GM18907 (cell line): ENCODE results near the gene ITPR1.

Experiments
- ATAC-seq: cut with Tn5 transposase; IDR thresholded peaks from one replicate; pipeline ENCODE4 v1.9.1; 2021; ENCODE audit warnings: mild to moderate bottlenecking, moderate library complexity; ENCODE audit not compliant: unreplicated experiment

Gene ITPR1

GRCh38 chr3:4711680-4711992, 218.5 kb downstream of the ITPR1 start:
- peak; percentile 27 for ATAC-seq

DNA sequence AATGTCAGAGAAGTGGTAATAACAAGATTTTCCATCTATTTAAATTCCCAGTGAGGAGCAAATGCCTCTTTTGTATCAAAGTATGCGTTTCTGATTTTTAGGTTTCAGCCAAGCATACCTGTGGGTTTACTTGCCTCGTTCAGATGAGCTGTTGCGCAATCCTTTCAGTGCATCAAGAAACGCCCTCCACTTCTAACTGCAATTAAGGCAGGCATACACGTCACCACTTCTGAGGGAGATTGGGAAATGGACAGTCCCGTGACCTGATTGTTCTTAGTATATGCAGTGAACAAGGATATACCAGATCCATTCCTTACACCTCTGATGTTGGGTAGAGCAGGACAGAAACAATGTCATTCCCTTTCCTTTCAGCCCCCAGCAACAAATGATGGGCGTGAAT, 219.0 kb downstream of the ITPR1 start:
- no peak for ATAC-seq

GRCh38 chr3:4714045-4714444, 220.9 kb downstream of the ITPR1 start:
- no peak for ATAC-seq

DNA sequence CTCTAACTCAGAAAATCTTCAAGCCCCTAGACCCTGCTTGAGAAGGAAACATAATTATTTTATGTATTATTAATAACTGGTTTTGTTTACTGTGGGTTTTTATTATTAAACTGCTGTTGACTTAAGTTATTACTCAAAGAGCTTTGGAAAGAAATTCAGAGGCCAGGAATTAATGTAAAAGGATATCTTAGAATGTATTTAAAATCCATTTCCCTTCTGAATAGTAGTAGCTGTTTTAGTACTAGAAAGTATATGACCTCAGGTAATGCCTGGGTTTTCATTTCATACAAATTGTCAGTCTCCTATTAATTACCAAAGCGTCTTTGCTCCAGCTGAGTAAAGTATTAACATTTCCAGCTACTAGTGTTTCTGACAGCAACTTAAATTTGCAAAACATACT, 223.1 kb downstream of the ITPR1 start:
- ATAC-seq = no peak

- ATAC-seq = no peak
Observed at GRCh38 chr3:4716706-4717362, 223.7 kb downstream of the ITPR1 start.

DNA sequence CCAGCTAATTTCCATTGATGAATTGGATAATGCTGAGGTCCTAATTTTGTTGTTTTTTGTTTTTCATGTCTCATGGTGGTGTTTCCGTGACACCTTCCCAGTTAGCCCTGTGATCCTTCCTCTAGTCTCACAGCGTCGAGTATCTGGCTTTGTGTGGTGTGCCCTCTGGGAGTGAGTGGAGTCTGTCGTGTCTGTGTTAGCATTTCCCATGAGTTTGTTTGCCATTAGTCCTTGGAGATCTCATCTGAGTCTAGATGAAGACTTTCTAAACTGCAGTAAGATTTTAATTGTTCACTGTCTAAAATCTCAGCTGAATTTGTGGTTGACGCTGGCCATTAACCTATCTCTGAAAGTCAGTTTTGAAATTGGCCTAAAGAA, 224.2 kb downstream of the ITPR1 start:
- no peak for ATAC-seq

DNA sequence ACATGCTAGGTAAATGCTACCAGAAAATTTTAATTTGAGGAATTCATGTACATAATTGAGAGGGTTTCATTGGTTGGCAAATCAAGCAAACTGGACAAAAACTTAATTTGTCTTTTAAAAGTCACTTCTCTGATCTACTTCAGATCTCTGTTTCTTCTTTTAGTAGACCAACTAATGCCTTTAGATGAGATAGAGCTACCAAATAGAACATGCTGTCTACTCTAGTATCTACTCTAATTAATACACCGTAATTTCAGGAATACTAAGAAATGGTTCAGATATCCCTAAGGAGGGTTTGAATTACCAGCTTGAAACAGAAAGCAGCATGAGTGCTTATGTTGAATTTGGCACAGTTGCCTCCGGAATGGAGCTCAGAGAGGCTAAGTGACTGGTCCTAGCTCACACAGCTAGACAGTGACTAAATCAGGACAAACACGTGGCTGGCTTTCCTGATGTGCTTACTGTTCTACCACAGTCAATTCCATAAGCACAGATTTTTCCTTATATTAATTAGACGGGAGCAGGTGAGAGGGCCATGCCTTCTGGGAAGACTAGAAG, 225.1 kb downstream of the ITPR1 start:
- ATAC-seq = no peak

DNA sequence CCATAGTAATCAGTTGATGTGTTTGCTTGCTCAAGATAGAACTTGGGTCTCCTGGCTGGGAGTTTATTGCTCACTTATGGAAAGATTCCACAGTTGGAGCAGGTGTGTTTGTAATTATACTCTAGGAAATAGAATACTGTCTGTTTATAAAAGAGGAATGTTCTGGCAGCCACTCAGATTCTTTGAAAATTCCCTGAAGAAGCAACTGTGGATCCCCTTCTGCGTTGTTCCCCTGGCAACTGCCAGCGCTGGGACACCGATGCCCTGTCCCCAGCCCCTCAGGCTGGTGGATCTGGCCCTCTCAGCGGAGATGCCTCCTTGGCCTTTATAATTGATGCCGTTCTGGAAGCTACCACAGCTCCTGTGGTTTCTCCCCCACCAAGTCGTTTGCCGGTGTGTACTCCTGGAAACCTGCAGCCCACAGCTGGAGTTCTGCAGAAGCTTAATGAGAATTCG, 225.9 kb downstream of the ITPR1 start:
- no peak for ATAC-seq

DNA sequence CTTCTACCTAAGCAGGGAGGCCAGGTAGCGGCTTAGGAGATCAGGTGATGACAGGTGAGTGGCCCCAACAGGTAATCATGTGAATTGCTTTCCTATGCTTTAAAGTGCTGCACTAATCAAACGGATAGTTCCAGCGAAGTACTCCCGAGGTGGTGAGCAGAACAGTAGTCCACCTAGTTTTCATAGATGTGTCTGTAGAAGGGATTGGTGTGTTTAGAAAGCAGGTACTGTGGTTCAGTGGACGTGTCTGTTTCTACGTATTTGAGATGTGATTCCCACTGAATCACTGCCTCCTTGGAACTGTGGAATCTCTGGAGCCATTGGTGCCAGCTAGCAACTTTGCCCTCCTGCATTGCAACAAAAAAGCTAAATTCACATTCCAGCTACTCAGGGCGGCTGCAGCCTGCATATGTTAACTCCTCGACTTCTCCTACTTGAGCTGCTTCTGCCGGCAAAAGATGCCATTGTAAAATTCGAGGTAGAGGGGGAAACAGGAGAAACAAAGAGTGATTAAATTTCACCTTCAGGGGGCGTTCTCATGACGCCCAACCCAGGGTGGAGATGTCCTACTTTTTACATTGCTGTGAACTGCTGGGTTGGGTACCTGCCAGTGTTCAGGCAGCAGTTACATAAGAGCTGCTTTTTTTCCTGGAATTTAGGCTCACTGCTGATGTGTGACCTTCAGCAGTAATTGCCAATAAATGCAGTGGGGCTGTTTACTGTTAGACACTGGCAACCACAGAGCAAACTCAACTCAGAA, 227.3 kb downstream of the ITPR1 start:
- no peak for ATAC-seq

- no peak for ATAC-seq
Observed at GRCh38 chr3:4721511-4721911, 228.4 kb downstream of the ITPR1 start.

GRCh38 chr3:4722103-4722502, 229.0 kb downstream of the ITPR1 start:
- peak; percentile 84 for ATAC-seq

GRCh38 chr3:4724051-4724629, 231.0 kb downstream of the ITPR1 start:
- ATAC-seq = no peak

DNA sequence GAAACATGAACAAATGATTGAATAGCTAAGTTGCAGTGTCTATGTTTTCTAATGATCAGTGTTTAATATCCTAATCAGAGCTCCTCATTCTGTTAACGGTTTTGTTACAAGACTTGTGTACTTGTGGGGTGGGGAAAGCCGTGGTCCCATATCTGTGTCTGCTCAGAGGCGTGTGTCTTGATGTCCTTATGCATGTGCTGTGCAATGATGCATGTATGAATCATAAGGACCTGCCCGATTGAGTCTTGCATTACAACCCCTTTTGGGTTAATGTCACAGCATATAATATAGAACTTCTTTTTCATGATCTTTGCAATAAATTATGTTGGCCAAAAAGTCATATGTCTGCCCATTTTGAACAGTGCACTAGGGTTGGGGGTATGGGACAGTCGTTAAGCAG, 233.4 kb downstream of the ITPR1 start:
- ATAC-seq = no peak

DNA sequence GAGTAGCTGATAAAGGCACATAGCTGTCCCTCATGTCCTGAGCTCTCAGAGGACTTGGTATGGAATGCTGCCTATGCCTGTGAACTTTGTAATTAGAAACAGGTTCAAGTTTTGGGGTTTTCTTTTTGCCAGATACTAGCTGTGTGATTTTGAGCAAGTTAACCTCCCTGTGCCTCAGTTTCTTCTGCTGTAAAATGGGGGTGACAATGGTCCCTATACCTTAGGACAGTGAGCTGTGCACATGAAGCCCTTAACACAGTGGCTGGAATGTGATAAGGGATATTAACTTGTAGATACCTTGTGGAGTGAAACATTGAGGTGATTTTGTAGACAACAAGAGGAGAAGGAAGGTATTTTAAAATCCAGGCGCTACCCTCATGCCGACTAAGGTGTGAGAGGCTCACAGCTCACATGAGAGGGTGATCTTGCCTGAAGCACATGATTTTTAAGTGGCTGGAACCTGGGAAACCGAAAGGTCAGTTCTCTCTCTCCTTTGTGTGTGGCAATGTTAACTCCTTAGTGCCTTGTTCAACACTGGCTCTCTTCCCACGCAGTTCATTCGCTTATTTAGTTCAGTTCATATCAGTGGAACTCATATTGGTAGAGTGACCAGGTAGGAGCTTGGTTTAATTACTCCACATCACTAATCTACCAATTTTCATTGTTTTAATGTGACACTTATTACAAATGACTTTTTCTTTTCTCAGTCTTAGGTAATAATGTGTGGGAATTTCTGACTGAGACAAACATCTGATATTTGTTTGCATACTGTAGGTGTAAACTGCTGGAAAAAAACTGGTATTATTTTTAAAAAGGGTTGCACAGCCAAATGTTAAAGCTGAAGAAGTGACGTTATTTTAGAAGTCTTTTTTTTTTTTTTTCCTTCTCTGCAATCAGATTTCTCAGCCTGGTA, 236.2 kb downstream of the ITPR1 start:
- ATAC-seq = no peak

DNA sequence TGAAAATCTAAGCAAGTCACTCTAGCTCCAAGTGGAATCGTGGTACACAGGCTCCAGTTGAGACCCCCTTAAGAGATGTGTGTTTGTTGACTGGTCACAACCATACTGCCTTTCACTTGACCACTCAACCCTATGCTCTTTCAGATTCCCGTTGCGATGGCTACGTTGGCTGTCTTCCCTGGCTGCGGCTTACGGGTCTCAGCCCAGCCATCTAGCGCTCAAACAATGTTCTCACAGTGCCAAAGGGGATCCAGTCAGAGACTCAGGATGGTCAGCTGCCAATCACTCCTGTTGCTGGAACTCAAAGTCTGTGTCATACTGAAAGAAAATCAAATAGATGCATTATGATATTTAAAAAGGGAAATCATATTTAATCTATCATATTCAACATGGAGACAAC, 237.6 kb downstream of the ITPR1 start:
- ATAC-seq = no peak

GRCh38 chr3:4731543-4732111, 238.5 kb downstream of the ITPR1 start:
- no peak for ATAC-seq

DNA sequence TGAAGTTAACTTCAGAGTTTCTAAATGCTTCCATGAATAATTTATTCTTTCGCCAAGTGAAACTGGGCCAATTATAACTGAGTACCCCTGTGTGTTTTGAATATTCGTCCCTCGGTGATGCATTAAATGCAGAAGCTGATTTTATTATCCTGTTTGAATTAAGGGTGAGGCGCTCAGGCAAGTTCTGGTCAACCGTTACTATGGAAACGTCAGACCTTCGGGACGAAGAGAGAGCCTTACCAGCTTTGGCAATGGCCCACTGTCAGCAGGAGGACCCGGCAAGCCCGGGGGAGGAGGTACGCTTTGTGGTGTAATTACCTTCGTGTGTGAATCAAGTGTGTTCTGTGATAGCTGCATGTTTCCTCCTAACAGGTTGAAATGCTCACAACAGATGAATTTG, 239.8 kb downstream of the ITPR1 start:
- ATAC-seq = no peak

DNA sequence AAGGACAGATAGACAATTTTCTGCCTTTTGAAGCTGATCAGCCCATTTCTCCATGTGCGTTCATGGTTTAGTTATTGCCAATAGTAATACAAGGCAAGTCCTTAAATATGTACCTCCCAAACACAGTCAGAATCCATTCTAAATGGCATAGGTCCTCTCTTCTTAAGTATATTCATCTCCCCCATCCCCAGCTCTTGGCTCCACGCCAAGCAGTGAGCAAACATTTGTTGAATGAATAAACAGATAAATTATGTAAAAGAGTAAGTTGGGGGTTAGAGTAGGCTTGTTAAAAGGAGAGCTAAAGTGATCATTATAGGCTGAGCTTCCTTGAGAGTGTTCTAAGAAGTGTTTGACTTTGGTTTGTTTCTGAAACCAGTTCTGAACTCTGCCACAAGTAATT, 241.3 kb downstream of the ITPR1 start:
- no peak for ATAC-seq

GRCh38 chr3:4735243-4735642, 242.1 kb downstream of the ITPR1 start:
- no peak for ATAC-seq

- ATAC-seq = no peak
Observed at GRCh38 chr3:4736284-4736861, 243.2 kb downstream of the ITPR1 start.
